HG03469 (cell line): ENCODE measurements around the gene PDE10A.
"Not testable (repeated sequence)": the region's sequence is repeated elsewhere in the genome, so short reads cannot be mapped to it uniquely, and the experiment has no call there.

ENCODE experiments used
- ATAC-seq: cut with Tn5 transposase; IDR thresholded peaks from one replicate; pipeline ENCODE4 v1.9.1; 2021; ENCODE audit warnings: mild to moderate bottlenecking, moderate library complexity, moderate number of reproducible peaks; ENCODE audit not compliant: unreplicated experiment

The PDE10A gene

DNA sequence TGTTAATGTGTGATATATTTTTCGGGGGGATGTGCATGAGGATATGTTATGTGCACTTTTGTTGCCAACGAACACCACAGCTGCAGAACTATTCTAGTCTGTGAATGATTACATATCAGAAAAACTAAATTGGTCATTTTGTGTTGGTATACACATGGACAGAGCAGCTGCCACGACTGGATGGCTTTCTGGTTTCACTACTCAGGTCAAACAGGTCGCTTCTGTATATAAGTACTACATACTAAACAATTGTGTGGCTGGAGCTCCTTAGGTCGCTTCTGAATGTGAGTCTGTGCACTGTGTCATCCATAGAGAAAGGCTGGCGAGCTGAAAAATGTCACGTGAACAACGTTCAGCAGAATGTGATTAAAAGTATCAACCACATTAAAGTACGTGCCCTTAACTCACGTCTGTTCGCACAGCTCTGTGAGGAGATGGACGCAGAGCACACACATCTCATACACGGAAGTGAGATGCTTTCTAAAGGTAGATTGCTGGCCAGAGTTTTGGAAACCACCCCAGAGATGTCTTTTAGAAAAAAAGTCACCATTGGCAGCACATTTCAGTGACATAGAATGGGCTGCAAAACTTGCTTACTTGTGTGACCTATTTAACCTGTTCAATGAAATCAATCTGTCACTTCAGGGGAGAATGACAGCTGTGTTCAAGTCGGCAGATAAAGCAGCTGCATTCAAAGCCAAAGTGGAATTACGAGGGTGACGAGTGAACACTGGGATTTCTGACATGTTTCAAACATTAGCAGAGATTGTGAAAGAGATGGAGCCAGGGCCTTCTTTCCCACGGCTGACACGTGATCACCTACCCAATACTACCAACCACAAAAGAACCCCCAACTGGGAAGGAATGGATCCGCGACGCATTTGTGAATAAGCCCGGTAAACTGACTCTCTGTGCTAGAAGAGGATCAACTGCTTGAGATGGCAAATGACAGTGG lies 176.6 kb downstream of the PDE10A start:
- ATAC-seq, result no peak

DNA sequence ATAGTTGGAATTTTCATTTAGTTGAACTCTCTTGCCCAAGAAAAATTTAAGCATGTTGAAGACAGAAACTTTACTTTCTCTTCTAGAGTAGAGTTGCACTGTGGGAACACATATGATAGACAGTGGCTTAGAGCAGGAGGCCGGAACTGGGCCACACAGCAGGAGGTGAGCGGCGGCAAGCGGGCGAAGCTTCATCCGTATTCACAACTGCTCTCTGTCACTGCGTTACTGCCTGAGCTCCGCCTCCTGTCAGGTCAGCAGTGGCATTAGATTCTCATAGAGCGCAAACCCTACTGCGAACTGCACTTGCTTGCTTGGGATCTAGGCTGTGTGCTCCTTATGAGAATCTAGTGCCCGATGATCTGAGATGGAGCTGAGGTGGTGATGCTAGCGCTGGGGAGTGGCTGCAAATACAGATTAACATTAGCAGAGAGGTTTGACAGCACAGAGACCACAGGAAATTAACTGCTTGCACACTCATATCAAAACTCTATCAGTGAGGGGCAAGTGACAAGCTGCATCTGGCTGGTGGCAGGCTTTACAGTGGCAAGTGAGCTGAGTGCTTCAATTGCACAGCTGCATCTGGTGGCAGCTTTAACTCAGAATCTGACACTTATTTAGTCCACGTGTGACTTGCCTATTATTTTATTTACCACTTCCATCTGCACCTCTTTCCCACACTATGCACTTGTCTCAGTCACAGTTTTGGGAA lies 178.7 kb downstream of the PDE10A start:
- ATAC-seq, result no peak

DNA sequence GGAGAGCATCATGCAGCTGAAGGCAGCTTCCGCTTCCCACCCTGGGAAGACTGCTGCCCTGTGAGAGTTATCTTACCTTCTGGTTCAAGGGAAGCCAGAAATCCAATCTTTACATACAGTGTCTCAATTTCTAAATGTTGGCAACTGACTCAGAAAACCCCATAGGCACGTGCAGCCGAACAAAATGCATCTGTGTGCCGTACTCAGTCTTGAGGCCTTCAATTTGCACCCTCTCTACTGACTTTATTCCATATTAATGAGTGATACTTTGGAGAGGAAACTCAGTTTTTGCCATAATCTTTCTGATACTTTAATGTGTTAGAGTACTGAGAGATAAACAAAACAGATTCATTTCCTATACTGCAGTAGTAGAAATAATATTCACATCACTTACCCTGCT lies 181.1 kb downstream of the PDE10A start:
- ATAC-seq, result no peak

DNA sequence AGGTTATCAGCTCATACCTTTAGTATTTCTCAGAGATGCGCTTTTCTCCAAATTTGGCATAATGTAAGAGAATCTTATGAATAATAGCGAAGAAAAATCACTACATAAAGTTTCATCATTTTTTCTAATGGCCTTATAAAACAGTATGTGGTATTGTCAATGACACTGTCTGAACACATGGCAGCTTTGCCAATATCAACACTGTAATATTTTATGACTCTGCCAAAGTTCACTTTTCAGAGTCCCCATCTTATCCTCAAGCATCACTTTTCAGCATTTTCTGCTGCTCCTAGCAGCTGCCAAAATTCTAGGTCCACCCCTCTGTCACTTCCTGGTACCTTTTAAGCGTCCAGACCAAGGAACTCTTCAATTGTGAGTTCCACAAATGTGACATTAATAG lies 182.1 kb downstream of the PDE10A start:
- ATAC-seq, result no peak

DNA sequence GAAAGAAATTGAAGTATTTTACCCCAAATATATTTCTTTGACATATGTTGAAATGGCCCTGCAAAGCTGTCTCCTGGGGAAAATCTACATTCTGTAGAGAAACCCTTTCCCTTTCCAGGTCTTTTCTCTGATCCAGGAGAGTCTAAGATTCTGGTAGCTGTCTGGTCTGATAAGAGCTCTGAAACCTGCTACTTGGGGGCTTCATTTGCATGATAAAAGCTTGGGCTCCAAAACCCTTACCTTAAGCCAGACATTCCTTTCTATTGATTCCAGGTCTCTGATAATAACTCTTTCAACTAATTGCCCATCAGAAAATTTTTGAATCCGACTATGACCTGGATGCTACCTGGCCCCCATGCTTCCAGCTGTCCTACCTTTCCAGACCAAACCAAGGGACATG lies 184.5 kb downstream of the PDE10A start:
- ATAC-seq, result no peak

DNA sequence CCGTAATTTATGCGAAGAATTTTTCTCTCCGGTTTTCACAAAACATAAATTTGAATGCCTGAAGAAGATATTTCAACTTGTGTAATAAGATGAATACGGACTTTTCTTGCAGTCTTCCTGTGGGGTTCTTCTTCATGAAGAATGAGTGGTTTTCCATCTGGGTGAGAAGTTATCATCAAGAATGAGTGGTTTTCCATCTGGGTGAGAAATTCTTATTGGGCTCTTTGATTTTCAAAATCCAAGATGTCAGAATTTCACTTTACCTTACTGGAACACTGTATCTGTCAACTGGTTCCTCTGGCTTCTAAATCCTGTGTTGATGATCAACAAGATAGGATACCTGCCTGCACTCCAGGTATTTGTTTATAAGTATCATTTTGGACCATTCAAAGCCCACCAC lies 193.6 kb downstream of the PDE10A start:
- no peak for ATAC-seq

DNA sequence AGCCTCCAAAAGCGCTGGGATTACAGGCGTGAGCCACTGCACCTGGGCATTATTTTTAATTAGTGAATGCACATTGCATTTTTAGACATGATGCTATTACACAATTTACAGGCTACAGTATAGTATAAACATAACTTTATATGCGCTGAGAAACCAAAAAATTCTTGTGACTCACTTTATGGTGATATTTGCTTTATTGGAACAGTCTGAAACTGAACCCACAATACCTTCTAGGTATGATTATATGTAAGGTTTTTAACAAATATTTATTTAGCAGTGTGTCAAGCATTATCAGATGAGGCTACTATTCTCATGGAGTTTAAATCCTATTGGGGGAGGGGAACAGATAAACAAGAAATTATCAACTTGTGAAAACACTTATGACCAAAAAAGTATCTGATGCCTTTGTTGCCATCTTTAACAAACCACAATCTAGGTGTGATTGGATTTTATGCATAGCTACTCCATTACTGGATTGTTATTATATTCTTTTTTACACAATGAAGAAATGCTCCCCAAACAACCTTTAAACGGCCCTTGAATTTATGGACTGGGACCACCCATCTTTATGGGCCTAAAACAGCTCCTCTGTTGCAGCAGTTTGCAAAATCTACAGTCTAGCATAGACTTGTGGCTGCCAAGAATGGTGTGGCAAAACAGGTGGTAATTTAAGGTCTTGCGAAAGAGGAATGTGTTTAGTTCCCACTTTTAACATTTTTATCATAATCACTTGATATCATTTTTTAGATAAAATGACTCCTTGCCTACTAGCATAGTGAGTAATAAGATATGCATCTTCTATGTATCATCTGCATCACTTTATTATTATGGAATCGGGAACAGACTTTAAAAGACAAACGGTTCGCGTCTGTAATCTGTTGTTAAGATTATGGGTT lies 194.5 kb downstream of the PDE10A start:
- ATAC-seq, result no peak

DNA sequence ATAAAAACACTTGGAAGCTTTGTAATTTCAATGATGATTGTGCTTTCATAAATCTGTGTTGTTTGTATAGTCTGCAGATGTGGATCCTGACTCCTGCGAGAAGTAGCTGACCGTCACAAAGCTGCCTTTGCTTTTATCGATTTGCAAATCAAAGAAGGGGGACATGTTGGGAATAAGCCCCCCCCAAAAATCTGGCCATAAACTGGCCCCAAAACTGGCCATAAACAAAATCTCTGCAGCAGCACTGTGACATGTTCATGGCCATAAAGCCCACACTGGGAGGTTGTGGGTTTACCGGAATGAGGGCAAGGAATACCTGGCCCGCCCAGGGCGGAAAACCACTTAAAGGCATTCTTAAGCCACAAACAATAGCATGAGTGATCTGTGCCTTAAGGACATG lies 199.5 kb downstream of the PDE10A start:
- ATAC-seq, result not testable (repeated sequence)

DNA sequence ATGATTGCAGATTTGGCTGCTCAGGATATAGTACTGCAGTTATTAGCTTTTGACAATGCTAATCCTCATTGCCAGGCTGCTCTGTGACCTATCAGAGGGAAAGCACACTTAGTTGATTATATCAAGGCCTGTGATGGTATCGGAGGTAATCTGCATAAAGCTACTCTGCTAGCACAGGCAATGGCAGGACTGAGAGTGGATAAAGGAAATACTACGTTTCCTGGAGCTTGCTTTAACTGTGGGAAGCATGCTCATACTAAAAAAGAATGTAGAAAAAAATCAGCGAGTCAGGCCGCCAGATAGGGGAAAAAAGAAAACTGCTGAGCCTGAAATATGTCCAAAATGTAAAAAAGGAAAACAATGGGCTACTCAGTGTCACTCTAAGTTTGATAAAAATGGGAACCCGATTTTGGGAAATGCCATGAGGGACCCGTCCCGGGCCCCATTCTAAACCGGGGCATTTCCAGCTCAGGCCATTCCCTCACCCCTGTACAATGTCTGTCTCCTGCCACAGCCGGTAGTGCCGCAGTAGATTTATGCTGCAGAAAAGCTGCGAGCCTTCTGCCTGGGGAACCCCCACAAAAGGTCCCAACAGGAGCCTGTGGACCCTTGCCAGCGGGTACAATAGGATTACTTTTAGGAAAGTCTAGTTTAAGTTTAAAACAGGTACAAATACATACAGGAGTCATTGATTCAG lies 203.3 kb downstream of the PDE10A start:
- not testable (repeated sequence) for ATAC-seq

DNA sequence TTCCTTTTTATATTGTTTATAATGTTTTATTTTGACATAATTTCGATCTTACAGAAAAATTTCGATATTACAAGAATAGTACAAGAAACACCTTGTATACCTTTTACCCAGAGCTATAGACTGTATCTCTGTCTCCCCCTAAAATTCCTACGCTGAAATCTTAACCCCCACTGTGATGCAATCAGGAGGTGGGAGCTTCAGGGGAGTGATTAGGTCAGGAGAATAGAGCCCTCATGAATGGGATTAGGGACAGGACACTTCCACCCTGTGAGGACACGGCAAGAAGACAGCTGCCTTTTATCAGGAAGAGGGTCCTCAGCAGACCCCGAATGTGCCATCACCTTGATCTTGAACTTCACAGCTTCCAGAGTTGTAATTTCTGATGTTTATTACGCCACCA lies 204.9 kb downstream of the PDE10A start:
- no peak for ATAC-seq

DNA sequence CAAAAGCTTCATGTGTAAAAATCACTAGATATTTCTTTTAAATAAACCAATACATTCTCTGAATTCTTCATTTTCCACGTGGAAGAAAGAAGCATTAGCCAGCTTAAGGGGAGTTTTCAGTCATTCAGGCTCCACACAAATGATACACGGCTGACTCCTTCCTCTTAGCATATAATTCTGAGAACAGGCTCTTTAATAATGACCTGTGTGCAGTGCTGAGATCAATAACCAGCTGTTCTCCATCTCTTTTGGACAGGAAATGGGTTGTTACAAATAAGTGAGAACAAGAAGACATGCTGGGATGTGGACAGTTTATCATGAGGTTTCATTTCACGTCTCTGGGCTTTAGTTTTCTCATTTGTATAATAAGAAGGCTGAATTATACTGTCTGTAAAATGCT lies 206.8 kb downstream of the PDE10A start:
- ATAC-seq, result no peak

DNA sequence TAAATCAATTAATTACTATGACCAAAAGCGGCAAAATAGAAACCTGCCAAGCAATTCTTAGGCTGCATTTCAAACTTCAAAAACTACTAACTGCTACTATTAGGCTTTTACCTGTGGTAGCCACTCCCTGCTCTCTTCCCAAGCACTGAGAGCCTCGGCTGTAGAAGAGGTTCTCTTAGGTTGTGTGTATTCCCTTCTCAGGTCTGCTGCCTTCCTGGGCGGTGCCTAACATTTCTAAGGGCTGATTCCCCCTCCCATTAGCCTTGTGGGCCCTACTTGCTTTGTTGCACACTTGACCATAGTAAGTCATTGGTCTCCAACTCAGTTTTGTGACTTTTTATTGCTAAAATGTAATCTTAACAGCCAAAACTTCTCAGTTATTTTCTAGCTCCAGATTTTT lies 207.6 kb downstream of the PDE10A start:
- ATAC-seq, result no peak

DNA sequence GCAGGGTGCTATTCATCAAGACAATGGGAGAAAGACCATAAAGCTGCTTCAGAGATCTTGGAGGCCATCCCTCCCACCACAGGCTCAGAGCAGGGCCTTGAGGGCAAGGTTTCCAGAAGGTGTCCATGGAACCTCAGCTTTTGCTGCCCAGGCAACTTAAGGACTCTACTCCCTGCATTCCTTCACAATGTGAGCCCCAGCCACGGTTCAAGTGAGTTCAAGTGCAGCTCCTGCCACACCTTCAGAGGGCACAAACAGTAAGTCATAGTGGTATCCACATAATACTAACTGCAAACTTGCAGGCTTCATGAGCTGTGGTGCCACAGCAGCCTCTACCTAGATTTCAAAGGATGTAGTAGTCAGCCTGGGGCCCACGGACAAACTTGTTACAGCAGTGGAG lies 209.6 kb downstream of the PDE10A start:
- no peak for ATAC-seq

DNA sequence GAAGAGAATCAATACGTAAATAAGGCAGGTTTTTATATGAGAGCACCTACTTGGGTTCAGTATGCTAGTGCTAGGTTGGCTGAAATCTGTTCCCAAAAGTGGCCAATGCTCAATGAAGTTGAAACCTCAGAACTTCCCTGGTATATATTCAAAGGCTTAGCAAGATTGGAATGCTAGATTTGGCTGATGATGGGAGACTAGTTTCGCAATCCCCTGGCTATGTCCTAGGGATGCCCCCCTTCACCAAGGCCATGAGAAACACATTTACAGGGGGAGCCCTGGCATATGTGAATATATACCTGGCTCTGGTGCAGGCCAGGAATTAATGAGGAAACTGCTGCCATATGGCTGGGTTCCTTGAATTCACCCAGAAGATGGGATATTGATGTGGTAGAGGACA lies 211.2 kb downstream of the PDE10A start:
- no peak for ATAC-seq

DNA sequence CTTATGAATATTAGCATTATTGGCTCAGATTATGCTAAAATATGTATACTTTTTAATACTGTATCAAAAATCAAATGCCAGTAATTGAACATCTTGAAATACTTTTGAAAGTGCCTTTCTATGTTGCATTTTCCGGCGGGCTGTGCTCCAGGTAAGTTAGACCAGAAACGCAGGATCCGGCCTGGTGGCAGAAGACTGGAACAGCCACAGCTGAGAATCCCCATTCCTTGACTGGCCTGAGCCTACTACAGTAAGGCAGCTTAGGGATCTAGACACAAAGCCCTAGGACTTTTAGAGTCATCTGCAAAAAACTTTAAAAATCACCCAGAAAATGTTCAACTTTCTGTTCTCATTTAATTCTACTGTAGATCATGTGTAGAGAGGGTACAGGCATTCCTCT lies 214.8 kb downstream of the PDE10A start:
- no peak for ATAC-seq

DNA sequence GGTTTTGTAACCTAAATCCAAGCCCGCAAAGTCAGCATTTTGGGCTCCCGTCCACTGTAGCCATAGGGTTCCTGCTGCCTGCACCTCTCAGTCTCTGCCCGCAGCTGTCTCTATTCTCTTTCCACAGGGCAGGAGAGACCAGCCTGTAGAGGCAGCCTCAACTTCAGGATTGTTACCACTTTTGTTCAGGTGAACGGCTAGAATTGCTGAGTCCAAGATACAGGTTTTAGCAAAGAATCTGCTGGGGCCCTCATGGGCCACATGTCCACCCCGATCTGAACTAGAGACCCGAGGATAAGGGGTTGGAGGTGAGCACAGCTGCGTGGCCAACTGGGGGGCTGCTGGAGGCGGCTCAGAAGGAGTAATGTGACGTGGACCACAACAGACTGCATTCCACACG lies 215.9 kb downstream of the PDE10A start:
- ATAC-seq, result no peak

DNA sequence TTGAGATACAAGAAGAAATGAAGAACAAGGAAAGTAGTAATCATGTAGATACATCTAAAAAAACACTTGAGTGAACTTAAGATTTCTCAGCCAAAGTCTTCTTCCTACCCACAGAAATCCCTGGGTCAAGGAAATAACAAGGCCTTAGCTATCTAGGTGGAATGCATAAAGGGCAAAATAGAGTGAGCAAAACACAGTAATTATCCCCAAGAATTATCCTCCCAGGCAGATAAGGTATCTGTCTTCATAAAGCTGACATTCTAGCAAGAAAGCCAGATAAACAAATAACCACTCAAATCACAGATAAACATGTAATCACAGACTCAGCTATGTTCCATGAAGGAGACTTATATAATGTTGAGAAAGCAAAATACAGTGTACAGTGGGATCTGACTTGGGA lies 216.7 kb downstream of the PDE10A start:
- no peak for ATAC-seq

DNA sequence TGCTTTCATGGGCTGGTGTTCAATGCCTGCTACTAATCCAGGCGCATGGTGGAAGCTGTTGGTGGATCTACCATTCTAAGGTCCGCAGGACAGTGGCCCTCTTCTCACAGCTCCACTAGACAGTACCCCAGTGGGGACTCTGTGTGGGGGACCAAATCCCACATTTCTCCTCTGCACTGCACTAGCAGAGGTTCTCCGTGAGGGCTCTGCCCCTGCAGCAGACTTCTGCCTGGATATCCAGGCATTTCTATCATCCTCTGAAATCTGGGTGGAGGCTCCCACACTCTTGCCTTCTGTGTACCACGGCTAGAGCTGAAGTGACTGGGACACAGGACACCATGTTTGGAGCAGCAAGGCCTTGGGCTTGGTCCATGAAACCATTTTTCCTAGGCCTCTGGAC lies 219.6 kb downstream of the PDE10A start:
- no peak for ATAC-seq

DNA sequence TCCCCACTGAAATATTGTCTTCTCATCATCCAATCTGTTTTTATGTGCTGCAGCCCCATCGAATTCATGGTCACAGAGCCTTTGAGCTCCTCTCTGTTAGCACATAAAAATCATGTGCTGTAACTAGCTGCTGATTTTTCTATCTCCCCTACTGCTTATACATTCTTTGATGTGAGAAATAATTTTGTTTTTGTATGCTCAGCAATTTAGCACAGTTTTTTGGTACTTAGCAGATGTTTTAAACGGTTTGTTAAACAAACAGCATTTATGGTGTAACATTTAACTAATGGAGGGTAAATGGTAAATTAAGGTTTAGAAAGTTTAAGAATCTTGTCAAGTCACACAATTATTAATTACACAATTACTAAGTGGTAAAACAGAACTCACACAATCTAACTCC lies 221.9 kb downstream of the PDE10A start:
- ATAC-seq, result no peak

DNA sequence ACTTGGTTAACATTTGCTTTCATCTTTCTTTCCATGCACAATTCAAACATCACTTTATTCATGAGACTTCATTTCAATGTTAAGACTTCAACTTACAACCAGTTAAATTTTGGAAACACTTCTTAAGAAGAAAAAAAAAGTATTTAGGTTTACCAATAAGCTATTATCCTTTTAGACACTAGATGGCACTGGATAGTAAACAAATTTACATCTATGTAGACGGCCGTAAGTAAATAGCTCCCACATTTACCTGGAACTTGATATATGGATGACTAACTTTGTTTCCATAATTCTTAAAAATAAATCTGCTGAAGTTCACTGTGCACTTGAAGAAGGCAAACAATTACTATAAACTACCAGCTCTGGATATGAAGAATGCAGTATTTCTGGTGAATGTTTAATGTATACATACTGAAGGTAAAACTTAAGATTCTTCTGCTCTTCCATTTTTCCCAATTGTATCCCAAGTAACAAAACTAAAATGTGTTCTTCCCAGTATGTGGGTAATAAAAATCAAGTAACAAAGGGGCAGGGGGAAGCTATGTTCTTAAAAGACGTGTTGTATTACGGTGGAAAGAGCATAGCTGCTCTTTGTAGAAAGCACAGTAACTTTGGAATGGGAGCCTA lies 223.0 kb downstream of the PDE10A start:
- no peak for ATAC-seq
